Uterine smooth muscle cell (primary cell): ENCODE results near the gene PPOX. TPM values are rescaled to one million over a fixed set of nuclear protein-coding genes. Genes with fewer than 3 reads are reported as not detected.

Source experiments
- total RNA-seq: library from RNA; depleted of rRNA; stranded (reverse); fragments of >200 nt; gene quantifications from 2 replicates; pipeline ENCODE4 v1.2.3, GENCODE V29; 2014

Gene PPOX
- 13.8 and 15.2 TPM in 2 replicates for total RNA-seq

DNA sequence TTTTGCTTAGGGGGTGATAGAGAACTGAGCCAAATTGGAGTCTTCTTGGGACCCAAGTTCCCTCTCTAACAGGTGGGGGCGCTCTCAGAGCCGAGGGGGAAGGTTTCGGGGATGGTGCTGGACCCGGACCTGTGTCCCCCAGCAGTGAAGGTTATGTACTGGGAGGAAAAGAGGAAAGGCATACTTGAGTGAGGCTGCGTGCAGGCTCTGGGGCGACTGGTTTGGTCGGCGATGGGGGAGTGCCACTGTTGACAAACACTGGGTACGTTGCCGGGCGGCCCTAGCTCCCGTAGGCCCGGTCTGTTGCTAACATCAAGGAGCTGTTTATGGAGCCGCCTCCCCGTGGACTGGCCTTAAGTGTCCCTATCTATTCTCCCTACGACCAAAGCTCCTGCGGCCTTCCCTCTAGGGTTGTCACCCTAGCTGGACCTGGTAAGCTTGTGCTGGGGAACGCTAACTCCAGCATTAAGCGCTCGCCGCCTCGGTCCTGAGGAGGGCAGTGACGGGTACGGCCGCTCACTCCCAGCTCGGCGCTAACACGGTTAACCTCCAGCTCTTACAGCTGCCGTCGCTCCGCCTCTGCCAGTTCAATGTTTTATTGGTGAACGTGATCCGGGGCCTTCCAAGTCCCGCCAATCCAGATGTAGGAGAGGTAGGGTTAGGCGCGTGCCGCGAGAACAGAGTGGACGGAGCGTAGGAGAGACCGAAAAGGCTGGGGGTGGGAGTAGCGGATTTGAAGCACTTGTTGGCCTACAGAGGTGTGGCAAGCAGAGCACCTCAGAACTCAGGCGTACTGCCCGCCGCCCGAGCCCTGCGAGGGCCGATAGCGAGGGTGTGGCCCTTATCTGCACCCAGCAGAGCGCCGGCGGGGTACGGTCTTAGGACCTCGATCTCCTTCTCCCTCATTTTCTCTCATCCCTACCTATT, at the start of gene PPOX:
TSS of gene PPOX (plus strand) at position 685 of the 927 bp plus-strand sequence. CDS start 422 bp downstream, outside the sequence.

GRCh38 chr1:161117759-161118581, 48.3 kb upstream of the PPOX start, which contains the start of the genes NIT1 and PFDN2:
Gene NIT1 (plus strand): TSS chr1:161118105. CDS start chr1:161118177, 72 bp downstream.
Gene PFDN2 (minus strand): TSS chr1:161118037. CDS start chr1:161118026, 11 bp downstream.

DNA sequence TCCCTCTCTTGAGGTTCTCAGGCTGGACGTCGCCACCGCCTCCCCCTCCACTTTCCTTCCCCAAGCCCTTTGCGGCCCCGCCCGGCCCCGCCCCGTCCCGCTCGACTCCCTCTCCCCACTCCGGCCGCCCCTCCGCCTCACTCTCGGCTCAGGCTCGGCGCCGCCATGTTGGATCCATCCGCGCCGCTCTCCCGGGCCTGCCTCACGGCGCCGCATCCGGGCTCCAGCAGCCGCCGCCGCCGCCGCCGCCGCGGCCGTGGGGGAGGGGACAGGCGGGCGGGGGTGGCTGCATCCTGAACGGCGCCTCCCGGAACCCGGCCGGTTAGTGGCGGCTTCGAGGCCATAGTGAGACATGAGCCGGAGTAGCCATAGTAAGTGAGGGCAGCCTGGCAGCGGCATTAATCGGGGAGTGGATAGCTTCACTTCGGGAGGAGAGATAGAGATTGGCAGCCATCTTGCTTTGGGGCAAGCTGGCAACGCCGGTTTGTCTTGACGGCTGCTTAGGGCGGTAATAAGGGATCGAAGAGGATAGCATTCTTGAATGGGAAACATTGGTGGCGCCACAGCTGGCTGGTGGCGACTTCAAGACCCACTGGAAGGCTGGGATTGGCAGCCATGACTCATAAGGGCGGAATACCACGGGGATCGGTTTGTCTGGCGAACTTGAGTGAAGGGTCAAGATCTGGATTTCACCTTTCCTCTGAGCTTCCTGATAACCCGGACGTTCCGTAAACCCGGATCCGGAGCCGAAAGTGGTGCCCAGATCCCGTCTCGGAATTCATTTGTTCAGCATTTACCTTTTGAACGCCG, 33.6 kb upstream of the PPOX start, which contains the start of gene DEDD:
TSS of gene DEDD (minus strand) at position 258 of the 810 bp plus-strand sequence. CDS start 8,205 bp downstream, outside the sequence.

DNA sequence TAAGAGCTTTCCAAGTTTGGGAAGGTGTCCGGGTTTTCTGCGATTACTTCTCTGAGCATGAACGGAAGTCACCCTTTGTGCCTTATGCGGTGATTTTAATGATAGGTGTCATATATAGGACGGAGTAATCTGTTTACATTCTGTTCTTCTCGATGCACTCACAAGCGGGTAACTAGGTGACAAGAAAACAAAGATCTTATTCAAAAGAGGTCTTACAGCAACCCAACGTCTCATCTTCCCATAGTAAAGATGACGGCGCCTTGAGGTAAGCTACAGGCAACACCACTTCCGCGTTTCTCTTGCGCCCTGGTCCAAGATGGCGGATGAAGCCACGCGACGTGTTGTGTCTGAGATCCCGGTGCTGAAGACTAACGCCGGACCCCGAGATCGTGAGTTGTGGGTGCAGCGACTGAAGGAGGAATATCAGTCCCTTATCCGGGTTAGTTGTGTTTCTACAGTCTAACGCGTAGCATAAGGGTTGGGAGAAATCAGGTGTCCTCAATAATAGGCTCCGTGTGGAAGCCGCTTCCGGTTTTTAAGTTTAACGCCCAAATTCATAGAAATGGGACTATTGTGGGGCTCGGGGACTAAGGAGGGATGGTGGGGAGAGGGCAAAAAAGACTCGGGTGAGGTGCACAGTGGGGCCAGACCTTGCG, 12.4 kb upstream of the PPOX start, which contains the start of gene UFC1:
TSS of gene UFC1 (plus strand) at position 297 of the 656 bp plus-strand sequence. CDS start at position 317, 20 bp downstream.

GRCh38 chr1:161159087-161159912, 6.9 kb upstream of the PPOX start, which contains the start of gene USP21:
Gene USP21 (plus strand): TSS chr1:161159500. CDS start chr1:161160641, 1,141 bp downstream.

GRCh38 chr1:161177112-161177935, 11.1 kb downstream of the PPOX start, which contains the start of gene B4GALT3:
Gene B4GALT3 (minus strand): TSS chr1:161177507. CDS start chr1:161176060, 1,447 bp downstream.

GRCh38 chr1:161198897-161199431, 32.7 kb downstream of the PPOX start, which contains the start of gene ADAMTS4:
Gene ADAMTS4 (minus strand): TSS chr1:161199054. CDS start chr1:161198627, 427 bp downstream.

DNA sequence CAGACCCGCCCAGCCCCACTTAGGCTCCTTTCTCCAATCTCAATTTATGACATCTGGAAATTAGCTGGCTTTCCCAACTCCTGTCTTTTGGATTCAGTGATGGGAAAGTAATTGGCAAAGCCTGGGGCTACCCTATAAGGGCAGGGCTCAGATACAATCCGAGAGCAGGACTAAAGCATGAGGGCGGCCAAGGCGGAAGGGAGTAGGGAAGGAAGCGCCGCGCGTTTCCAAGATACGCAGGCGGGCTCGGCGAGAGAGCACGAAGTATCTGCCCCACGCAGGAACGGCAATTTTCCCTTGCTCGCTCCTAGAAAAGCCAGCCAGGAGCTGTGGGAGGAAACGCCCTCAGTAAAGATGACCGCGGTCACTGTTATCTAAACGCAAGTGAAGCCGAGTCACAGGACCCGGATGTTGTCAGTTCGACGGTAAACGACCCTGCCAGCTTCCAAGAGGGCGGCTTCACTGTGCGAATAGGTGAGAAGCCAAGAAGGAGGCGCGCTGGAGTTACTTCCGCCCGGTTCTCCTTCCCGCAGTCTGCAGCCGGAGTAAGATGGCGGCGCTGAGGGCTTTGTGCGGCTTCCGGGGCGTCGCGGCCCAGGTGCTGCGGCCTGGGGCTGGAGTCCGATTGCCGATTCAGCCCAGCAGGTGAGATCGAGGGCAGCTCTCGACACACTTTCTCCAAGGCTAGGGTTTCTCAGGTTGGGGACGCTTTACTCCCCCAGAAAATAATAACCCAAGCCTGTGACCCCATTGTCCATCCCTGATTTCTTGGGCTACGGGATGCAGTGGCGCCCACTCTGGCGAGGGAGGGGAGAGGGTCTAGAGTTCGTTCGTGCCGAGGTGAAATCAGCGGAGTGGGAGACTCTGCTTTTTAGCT, 35.8 kb downstream of the PPOX start, which contains the start of gene NDUFS2:
TSS of gene NDUFS2 (plus strand) at position 532 of the 877 bp plus-strand sequence. CDS start at position 551, 19 bp downstream.

GRCh38 chr1:161215076-161215475, 48.9 kb downstream of the PPOX start, which contains the start of gene FCER1G:
Gene FCER1G (plus strand): TSS chr1:161215295. CDS start chr1:161215322, 27 bp downstream.

Other genes starting within 250 kb of the PPOX start
- not detected in 2 replicates for gene ITLN2, start 211.6 kb upstream of the PPOX start, total RNA-seq
- gene F11R, start 145.3 kb upstream of the PPOX start, total RNA-seq = 2.2 and 2.7 TPM in 2 replicates
- 3.4 and 9.1 TPM in 2 replicates for gene TSTD1, start 127.5 kb upstream of the PPOX start, total RNA-seq
- gene USF1, start 120.4 kb upstream of the PPOX start, total RNA-seq = 66.7 and 87.2 TPM in 2 replicates
- not detected in 2 replicates for gene ARHGAP30, start 96.5 kb upstream of the PPOX start, total RNA-seq
- gene NECTIN4, start 76.9 kb upstream of the PPOX start, total RNA-seq = 0.11 and 0.25 TPM in 2 replicates
- gene KLHDC9, start 68.1 kb upstream of the PPOX start, total RNA-seq = 1.3 and 1.6 TPM in 2 replicates
- 74.6 and 114 TPM in 2 replicates for gene PFDN2, start 48.4 kb upstream of the PPOX start, total RNA-seq
- gene NIT1, start 48.3 kb upstream of the PPOX start, total RNA-seq = 21.8 and 25.6 TPM in 2 replicates
- gene DEDD, start 33.8 kb upstream of the PPOX start, total RNA-seq = 21.1 and 28.7 TPM in 2 replicates
- 85.5 and 86.7 TPM in 2 replicates for gene UFC1, start 12.4 kb upstream of the PPOX start, total RNA-seq
- gene USP21, start 6.9 kb upstream of the PPOX start, total RNA-seq = 7.5 and 11.2 TPM in 2 replicates
- gene B4GALT3, start 11.1 kb downstream of the PPOX start, total RNA-seq = 18.3 and 23.6 TPM in 2 replicates
- 14.9 and 37.3 TPM in 2 replicates for gene ADAMTS4, start 32.6 kb downstream of the PPOX start, total RNA-seq
- 197 and 198 TPM in 2 replicates for gene NDUFS2, start 35.9 kb downstream of the PPOX start, total RNA-seq
- gene FCER1G, start 48.9 kb downstream of the PPOX start, total RNA-seq = not detected in 2 replicates
- not detected in 2 replicates for gene APOA2, start 57.2 kb downstream of the PPOX start, total RNA-seq
- 9.2 and 13.2 TPM in 2 replicates for gene TOMM40L, start 59.6 kb downstream of the PPOX start, total RNA-seq
- not detected in 2 replicates for gene NR1I3, start 71.8 kb downstream of the PPOX start, total RNA-seq
- not detected in 2 replicates for gene PCP4L1, start 92.3 kb downstream of the PPOX start, total RNA-seq
- gene MPZ, start 143.5 kb downstream of the PPOX start, total RNA-seq = 0.87 and 1.00 TPM in 2 replicates
- 26.9 and 37.0 TPM in 2 replicates for gene SDHC, start 148.0 kb downstream of the PPOX start, total RNA-seq
- gene CFAP126, start 201.4 kb downstream of the PPOX start, total RNA-seq = not detected in 2 replicates